ENCODE measurements around the gene SEC14L2. TPM values are rescaled to one million over a fixed set of nuclear protein-coding genes. Genes with fewer than 3 reads are reported as not detected.

Gene SEC14L2
- total and polyA plus RNA-seq, 2 donors (not counting 3 experiments of a cell fraction or from before 2014, with no cell fraction given), result 22.5 to 28.8 TPM

- H3K9me3 ChIP-seq (replicated peaks; ENCODE audit: control insufficient read depth, insufficient read depth, low read length), result no peaks in the 10 kb centered on the region
- no peak overlapping the region for H3K4me2 ChIP-seq (ENCODE audit: insufficient read depth, low read length)
- no peaks in the 10 kb centered on the region for H3K79me2 ChIP-seq (ENCODE audit: control insufficient read depth, insufficient read depth, low read length)
- dilution Hi-C loops (cut with MboI; ENCODE audit: extremely low pct_ligation_motif_present, low sequenced_read_pairs), result no loop called here
- H2AFZ ChIP-seq (ENCODE audit: low read depth, low read length), result no peak overlapping the region
- H4K20me1 ChIP-seq (replicated peaks; ENCODE audit: control insufficient read depth, extremely low read depth, insufficient read depth, low read length), result no peaks in the 10 kb centered on the region
- TF ChIP-seq GATA2 (IDR thresholded peaks at IDR 0.05; ENCODE audit: insufficient read depth, insufficient read length, low read depth, low read length) (no peak), JUN (IDR thresholded peaks at IDR 0.05; ENCODE audit: borderline replicate concordance, insufficient read depth, insufficient read length, low read depth) (no peak), FOS (IDR thresholded peaks at IDR 0.05; ENCODE audit: borderline replicate concordance, insufficient read depth, low read length) (no peak), POLR2A (IDR thresholded peaks at IDR 0.05; ENCODE audit: low read depth, low read length) (no peak), MYC (IDR thresholded peaks at IDR 0.05; ENCODE audit: low read depth, low read length) (no peak), MAX (IDR thresholded peaks at IDR 0.05; ENCODE audit: insufficient read depth, insufficient read length) (no peak), POLR2AphosphoS5 (IDR thresholded peaks at IDR 0.05; ENCODE audit: insufficient read depth, low read depth, low read length) (no peak), CTCF (IDR thresholded peaks at IDR 0.05; ENCODE audit: extremely low read depth in 1 of 2, insufficient read depth in 1 of 2, low read depth in 1 of 2, low read length in 2 of 2) (no peak), EZH2 (IDR thresholded peaks at IDR 0.05; ENCODE audit: borderline replicate concordance, low read depth, low read length, severe bottlenecking) (no peak)
- H3K4me3 ChIP-seq (replicated peaks in 1 of 3; ENCODE audit: insufficient read depth in 1 of 3, low read depth in 1 of 3, low read length in 3 of 3), result no peak overlapping the region
- POLR2A ChIA-PET, result no interaction called here
- no peaks in the 10 kb centered on the region for H3K27me3 ChIP-seq (ENCODE audit: control insufficient read depth in 2 of 2, insufficient read depth in 2 of 2, low read length in 2 of 2)
- no peak for DNase-seq (ENCODE audit: low read depth, low spot score)
- BruUV-seq (replicated peaks), result no TSS peak
- H3K9me1 ChIP-seq (replicated peaks; ENCODE audit: control insufficient read depth, extremely low read depth, insufficient read depth, low read length), result no peaks in the 10 kb centered on the region
- intact Hi-C loops (cut with micrococcal nuclease), result no loop called here
- no peak overlapping the region for H3K9ac ChIP-seq (replicated peaks; ENCODE audit: extremely low read depth, insufficient read depth, low read length)
- FAIRE-seq, result no peak
- H3K4me1 ChIP-seq (ENCODE audit: control insufficient read depth, extremely low read depth, insufficient read depth, low read length), result no peaks in the 10 kb centered on the region
- no peak overlapping the region for H3K27ac ChIP-seq (ENCODE audit: insufficient read depth, low read depth, low read length)
- CTCF ChIA-PET, result interaction anchor here (0.6 to 1.5 kb wide), 4 partner anchors 12 to 75 kb away, joined by 3 to 4 read pairs (median 3); partner anchors contain the start of gene RNF215
- H3K36me3 ChIP-seq (ENCODE audit: control insufficient read depth in 2 of 2, extremely low read depth in 1 of 2, insufficient read depth in 2 of 2, low read length in 2 of 2), result no peaks in the 10 kb centered on the region
Observed at GRCh38 chr22:30362651-30363281, 34.1 kb upstream of the SEC14L2 start.

Data from endothelial cell of umbilical vein (primary cell).